NCI-H1417 (cell line): ENCODE results near the gene FGGY.
"Not testable (repeated sequence)": the region's sequence is repeated elsewhere in the genome, so short reads cannot be mapped to it uniquely, and the experiment has no call there.

Experiments
- DNase-seq, 3 experiments: peaks; one replicate each; lab custom pipeline; 2025; lab: John Stamatoyannopoulos, UW

FGGY gene

DNA sequence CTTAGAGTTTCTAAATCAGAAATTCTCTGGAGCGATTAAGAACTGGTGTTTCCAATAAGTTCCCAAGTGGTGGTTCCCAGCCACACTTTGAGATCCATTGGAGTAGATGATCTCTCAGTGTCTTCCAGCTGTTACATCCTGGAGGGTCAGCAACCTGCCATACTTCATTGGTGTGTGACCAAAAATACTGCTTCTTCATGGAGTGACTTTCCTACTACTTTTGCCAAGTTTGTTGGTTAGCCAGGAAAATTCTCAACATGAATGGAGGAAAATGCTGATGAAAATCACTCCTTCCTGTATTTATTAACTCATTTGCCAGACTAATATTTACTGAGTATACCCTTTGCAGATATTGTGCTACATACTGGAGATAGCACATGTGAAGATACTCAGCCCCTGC, 186.1 kb downstream of the FGGY start:
- no peak for DNase-seq

- DNase-seq = peak in 1 of 3 experiments; percentile 6
Observed at GRCh38 chr1:59484096-59484495, 187.2 kb downstream of the FGGY start.

DNA sequence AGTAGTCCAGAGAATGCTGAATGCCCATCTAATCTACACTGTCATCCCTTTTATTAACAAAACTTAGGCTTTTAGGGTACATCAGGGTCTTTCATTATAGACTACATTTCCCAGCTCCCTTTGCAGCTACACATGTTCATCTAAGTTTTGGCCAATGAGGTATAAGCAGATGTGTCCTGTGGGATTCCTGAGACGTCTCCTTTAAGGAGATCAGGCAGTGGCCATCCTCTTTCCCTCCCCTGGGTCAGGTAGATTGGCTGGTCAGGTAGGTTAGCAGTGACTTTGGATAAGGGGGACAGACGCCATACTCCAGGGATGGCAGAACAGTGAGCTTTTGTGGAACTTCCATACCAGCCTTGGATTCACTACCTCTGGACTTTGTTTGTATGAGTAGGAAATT, 188.3 kb downstream of the FGGY start:
- DNase-seq = no peak

GRCh38 chr1:59485949-59486348, 189.1 kb downstream of the FGGY start:
- DNase-seq = peak in 1 of 3 experiments; percentile 21

GRCh38 chr1:59486615-59487014, 189.7 kb downstream of the FGGY start:
- DNase-seq = no peak

GRCh38 chr1:59487335-59488031, 190.6 kb downstream of the FGGY start:
- DNase-seq = no peak

GRCh38 chr1:59492500-59492899, 195.6 kb downstream of the FGGY start:
- no peak for DNase-seq

DNA sequence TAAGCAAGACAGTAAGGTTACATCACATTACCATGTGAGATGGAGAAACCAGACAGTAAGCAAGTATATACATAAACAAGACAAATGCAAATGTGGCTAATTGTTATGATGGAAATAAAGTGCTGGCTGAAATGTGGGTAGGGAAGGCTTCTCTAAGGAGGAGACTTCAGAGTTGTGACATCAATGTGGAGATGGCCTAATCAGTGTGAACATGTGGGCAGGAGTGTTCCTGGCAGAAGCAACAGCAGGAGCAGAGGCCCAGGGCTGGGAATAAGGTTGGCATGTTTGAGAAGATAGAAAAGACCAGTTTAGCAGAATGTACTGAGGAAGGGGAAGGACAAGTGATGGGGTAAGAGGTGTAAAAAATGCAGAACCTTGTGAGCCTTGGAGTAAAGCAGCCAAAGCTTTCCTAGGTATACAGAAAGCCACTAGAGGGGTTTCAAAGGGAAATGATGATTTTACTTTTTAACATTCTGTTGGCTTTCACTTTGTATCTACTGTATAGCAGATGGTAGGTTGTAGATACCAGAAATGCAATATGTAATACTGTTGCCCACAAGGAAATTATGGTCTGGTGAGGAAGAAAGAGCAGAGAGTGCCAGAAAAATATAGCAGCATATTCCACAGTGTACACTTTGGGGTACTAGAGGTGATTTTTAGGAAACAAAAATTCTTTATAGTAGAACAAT, 197.4 kb downstream of the FGGY start:
- DNase-seq = no peak

GRCh38 chr1:59496156-59496555, 199.3 kb downstream of the FGGY start:
- DNase-seq = not testable (repeated sequence)

DNA sequence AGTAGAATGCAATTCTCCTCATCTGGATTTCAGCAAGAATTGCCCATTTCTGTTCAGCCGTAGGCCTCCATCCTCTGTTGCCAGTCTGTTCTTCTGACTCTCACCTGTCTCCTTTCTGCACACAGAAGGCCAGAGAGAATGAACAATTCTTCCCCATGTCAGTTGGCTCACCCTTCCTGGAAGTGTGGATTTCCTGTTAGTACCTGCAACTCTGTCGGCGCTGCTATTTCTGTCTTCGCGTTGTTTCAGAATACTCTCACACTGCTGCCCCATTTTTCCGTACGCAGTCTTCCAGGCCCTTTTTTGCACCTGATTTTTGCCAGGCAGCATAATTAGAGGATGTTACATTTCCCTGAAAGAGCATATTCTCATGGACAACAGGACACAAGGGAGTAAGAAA, 200.7 kb downstream of the FGGY start:
- DNase-seq = no peak

DNA sequence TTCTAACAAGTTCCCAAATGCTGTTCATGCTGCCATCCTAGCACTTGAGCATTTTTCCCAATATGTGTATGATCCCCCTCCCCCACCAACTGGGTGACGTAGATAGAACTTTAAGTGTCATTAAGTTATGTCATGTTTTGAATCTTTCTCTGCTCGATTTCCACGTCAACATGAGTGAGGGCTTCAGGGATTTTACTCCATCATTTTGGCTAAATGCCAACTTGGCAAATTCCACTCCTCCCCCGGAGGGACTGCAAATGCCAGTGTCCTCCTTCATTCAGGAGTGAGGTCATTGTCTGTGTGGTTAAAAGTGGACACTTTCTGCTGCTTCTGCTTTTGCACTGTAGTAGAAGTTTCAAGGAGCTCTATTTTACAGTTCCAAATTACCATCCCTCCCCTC, 201.7 kb downstream of the FGGY start:
- peak in 1 of 3 experiments; percentile 29 for DNase-seq

- no peak for DNase-seq
Observed at GRCh38 chr1:59499273-59499942, 202.5 kb downstream of the FGGY start.

DNA sequence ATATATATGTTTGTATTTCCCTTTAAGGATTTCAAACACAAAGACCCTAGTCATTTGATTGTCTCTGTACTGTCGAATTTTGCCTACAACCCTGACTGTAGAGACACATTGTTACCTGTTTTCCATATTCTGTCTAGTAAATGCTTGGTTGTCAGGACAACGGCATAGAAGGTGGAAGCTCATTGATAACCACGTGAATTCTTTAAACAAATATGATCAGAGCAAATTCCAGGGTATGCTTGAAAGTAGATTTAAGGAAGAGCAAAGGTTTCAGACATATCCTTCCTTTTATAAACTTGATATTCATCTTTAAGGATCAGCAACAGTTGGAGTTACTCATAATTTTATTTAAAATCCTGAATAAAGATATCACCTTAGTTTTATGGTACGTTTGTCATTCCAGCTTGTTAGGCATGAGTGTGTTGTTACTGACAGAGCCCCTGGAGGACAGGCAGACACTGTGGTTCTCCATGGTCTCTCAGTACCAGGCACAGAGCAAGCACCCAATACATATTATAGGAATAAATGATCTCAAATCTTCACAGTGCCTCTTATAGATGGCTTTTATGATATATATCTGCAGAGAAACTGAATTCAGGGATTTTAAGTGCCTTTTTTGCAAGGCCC, 203.2 kb downstream of the FGGY start:
- DNase-seq = peak in 1 of 3 experiments; percentile 9

GRCh38 chr1:59500950-59501742, 204.3 kb downstream of the FGGY start:
- peak in 1 of 3 experiments; percentile 14 for DNase-seq

GRCh38 chr1:59502009-59502691, 205.3 kb downstream of the FGGY start:
- peak in 2 of 3 experiments; percentile 14 to 60 for DNase-seq

DNA sequence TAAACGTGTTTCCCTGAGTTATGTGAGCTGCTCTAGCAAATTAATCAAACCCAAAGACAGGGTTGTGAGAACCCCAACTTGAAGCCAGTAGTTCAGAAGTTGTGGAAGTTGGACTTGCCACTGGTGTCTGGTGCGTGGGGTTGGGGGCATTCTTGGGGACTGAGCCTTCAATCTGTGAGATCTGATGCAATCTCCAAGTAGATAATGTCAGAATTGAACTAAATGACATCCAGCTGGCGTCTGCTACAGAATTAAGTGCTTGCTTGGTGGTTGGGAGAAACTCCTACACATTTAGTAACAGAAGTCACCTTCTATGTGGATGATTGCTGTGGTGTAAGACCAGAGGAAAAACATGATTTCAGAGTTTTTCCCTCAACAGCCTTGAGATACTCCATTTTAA, 207.4 kb downstream of the FGGY start:
- no peak for DNase-seq

DNA sequence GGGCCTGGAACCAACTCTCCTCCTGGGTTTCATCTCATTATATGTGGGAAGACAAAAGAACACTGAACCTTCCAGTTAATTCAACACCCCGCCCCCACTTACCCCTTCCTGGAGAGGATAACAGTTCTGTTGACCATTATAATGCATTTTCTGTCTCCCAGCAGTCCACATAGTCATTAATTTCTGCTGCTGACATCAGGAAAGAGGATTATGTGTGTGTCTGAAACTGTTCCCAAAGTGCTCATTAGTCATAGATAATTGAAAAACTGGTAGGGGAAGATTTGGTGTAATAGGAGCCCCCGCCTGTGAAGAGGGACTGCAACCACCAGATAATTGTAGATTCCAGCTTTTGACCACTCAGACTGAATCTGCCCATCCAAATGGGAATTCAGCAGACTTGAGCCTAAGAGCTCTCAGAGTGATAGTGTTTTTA, 208.7 kb downstream of the FGGY start:
- DNase-seq = peak; percentile 77 to 95 (median 94)

DNA sequence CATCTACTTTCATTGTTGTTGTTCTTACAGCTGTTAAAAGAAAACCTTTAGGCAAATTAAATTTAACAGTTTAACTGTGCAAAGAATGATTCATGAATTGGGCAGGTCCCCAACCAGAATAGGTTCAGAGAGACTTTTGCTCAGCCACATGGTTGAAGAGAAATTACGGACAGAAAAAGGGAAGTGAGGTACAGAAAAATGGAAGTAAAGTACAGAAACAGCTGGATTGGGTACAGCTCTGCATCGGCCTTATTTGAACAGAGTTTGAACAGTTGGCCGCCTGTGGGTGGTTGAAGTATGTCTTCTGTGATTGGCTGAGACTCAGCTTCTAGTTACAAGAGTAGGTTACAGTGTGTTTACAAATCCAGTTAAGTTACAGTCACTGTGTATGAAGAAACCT, 210.1 kb downstream of the FGGY start:
- DNase-seq = peak in 1 of 3 experiments; percentile 2

GRCh38 chr1:59509341-59509875, 212.5 kb downstream of the FGGY start:
- peak in 1 of 3 experiments; percentile 19 for DNase-seq

DNA sequence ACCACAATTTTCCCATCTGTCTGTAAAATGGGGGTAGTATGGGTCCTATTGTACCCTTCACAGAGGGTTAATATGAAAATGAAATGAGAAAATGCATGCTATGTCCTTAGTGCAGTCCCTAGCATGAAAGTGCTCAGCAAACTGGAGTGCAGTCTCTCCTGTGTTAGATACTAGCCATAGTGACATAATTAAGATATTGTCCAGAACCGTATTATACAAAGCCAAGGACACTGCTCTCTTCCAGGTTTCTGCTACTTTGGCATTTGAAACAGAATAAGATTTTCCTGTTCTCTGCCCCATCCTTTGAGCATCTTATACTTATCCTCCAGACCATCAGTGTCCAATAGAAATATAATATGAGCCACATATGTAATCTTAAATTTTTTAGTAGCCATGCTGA, 213.4 kb downstream of the FGGY start:
- no peak for DNase-seq
